GM19099 (cell line): Measurements from ENCODE around the gene TRPV5.

Source experiments
- POLR2A ChIP-seq: IDR thresholded peaks from 3 replicates; pipeline ENCODE4 v1.6.1; 2011; ENCODE audit warnings: low read depth; ENCODE audit not compliant: insufficient read length; ENCODE audit errors: extremely low read depth

TRPV5 gene

GRCh38 chr7:142867398-142868187 is 66.0 kb downstream of the TRPV5 start:
- TF ChIP-seq POLR2A: no peak

GRCh38 chr7:142867097-142867378 is 66.5 kb downstream of the TRPV5 start:
- no peak for TF ChIP-seq POLR2A

GRCh38 chr7:142866361-142867096 is 67.0 kb downstream of the TRPV5 start:
- no peak for TF ChIP-seq POLR2A

GRCh38 chr7:142865766-142866165 is 67.8 kb downstream of the TRPV5 start:
- TF ChIP-seq POLR2A: no peak

GRCh38 chr7:142864980-142865747 is 68.4 kb downstream of the TRPV5 start:
- no peak for TF ChIP-seq POLR2A

- TF ChIP-seq POLR2A: no peak
Measured at GRCh38 chr7:142863891-142864685, 69.5 kb downstream of the TRPV5 start.

GRCh38 chr7:142862786-142863400 is 70.7 kb downstream of the TRPV5 start:
- TF ChIP-seq POLR2A: no peak

- no peak for TF ChIP-seq POLR2A
Measured at GRCh38 chr7:142862351-142862750, 71.2 kb downstream of the TRPV5 start.

- TF ChIP-seq POLR2A: no peak
Measured at GRCh38 chr7:142860968-142861367, 72.6 kb downstream of the TRPV5 start.

- no peak for TF ChIP-seq POLR2A
Measured at GRCh38 chr7:142859829-142860228, 73.7 kb downstream of the TRPV5 start.

- TF ChIP-seq POLR2A: no peak
Measured at GRCh38 chr7:142859411-142859810, 74.1 kb downstream of the TRPV5 start.
